Stimulated activated CD8-positive, alpha-beta memory T cell treated with anti-CD3 and anti-CD28 coated beads, Interleukin-12 subunit alpha, Interleukin-12 subunit beta, amount 100 ng/mL, for 24 hours (primary cell): ENCODE data around the gene IQCM.

Experiments
- DNase-seq: peaks from one replicate; pipeline ENCODE4 v3.0.0-alpha.2; 2020; ENCODE audit errors: extremely low read depth

The IQCM gene, protein sequence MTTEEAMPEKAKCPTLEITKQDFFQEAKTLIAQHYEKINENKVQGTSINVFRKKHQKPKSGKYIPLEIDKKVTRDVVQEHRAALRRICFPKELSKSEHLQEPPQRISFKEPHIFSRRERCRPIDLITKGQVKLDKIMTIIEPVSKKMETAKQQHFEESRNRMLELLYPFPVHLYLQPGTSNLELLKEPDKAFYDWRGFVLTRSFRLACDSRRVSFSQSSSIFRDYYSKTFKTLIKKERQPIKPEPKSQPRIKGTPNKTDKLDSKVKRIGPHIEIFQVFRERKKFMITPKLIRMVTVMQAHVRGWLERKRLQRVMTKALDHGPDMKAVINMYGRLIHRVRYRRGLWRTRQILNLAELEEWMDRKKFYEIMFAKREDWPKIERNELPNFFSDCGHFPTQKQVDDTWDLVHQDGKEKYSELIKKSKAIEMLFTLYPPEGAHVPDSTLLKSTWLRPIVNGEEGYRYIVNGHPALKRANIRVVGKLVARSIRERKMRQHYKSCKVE

DNA sequence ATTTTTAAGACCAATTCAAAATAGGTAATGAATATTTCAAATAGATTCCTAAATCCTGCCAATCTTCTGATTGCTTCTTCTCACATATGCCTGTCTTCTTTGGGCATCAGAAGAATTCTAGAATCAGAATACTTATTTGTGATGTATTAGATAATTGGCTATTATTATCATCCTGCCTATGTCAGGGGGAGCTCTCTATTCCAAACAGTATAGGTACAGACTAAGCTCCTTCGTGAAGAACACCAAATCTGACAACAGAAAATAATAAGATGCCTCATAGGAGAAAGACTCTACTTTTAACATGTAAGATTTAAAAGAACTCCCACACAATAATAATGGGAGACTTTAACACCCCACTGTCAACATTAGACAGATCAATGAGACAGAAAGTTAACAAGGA is at the start of gene IQCM:
IQCM (minus strand) TSS at position 101 of the 400 bp plus-strand sequence. CDS start 73,152 bp downstream, outside the sequence.
- DNase-seq = no peak

DNA sequence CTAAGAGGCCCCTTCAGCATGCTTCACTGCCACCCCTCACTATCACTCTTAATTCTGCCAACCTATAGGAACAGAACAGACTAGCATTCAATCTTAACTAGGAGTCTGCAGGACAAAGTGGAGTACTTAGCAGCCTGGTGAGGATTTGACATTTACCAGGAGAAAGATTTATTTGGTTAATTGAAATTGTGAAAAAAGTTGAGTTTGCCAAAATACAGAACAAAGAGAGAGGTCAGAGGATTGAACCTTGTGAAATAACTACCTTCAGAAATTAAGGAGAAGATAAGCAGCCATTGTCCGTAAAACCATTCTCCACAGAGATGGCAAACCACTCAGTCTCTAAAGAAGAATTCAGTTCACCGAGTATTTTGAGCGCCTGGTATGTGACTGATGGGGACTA is 41.8 kb upstream of the IQCM start:
- no peak for DNase-seq

DNA sequence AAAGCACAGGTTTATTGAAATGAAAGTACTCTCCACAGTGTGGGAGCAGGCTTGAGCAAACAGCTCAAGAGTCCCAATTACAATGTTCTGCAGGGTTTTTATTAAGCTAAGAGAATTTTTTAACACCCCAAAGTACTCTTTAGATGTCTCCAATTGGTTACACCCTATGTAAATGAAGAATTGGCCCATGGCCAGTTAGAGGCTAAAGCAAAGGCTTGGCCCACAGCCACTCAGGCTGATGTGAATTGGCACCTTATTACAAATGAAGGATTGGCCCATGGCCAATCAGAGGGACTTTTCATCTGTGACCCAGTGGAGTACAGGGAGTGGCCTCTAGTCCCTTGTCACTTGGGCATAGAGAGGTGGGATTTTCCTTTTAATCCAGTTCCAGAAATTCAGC is 30.1 kb upstream of the IQCM start:
- DNase-seq = no peak

DNA sequence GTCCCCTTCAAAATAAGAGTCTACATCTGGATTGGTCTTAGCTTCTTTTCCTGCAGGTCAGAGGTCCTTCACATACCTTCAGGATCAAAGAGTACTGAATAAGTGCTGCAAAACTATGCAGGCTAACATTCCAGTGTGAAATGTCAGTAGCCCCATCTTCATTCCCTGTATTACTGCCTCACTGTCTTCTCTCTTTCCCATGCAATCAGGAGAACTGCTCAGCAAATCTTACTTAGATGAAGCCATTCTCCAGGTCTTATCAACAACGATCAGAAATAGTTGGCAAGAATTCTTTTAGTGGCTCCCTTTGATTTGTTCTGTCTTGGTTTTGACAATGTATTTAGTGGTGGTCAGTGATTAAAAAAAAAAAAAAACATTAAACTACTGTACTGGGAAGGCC is 26.0 kb upstream of the IQCM start:
- DNase-seq = no peak

DNA sequence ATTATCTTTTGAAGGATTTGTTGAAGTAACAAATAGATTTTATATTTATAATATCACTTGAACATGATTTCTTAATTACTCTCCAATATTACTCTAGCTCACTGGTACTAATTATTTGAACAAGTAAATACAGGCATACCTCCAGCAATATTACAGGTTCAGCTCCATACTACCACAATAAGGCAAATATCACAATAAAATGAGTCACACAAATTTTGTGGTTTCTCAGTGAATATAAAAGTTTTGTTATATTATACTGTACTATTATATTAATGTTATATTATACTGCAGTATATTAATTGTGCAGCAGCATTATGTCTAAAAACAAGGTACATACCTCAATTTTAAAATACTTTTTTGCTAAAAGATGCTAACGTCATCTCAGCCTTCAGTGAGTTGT is 22.4 kb upstream of the IQCM start:
- DNase-seq = no peak

DNA sequence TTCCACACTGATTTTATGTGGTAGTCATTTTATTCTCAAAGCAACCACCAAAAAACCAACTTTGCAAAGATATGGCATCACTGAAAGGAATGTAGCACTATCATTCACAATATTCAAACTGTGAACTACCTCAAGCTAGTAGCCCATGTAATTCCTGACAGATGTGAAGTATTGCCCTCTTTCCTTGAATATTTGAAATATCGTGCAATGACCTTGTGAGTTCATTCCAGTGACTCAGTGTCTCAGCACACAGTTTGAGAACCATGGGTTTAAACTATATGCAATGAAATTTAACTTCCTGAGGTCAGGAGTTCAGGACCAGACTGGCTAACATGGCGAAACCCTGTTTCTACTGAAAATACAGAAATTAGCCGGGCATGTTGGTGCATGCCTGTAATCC is 20.9 kb upstream of the IQCM start:
- DNase-seq = no peak

DNA sequence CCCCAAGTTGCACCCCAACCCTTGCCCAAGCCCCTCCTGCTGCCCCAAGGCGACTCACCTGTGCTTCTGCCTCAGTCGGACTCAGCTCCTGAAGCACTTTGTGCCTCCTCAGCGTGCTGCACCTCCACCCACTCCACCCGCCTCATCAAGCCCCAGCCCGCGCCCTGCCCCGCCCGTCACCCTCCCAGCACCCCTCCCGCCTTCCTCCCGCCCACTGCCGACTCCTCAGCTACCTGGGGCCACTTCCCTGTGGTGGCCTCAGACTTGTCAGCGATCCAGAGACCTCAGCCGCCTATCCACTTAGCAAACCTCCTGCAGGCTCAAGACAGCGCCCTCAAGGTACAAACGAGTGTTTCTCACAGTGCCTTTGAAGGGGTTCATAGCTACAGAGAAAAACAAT is 19.6 kb upstream of the IQCM start:
- no peak for DNase-seq

DNA sequence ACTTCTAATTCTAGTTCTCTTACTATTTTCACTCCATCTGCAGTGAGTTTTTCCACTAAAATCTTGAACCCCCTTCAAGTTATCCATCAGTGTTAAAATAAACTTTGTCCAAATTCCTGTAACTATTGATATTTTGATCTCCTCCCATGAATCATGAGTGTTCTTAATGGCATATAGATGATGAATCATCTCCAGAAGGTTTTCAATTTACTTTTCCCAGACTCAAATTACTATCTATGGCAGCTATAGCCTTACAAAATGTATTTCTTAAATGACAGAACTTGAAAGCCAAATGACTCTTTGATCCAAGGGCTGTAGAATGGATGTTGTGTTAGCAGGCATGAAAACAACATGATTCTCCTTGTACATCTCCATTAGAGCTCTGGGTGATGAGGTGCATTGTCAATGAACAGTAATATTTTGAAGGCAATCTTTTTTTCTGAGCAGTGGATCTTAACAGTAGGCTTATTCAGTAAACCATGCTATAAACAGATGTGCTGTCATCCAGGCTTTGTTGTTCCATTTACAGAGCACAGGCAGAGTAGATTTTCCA is 16.1 kb upstream of the IQCM start:
- DNase-seq = no peak

DNA sequence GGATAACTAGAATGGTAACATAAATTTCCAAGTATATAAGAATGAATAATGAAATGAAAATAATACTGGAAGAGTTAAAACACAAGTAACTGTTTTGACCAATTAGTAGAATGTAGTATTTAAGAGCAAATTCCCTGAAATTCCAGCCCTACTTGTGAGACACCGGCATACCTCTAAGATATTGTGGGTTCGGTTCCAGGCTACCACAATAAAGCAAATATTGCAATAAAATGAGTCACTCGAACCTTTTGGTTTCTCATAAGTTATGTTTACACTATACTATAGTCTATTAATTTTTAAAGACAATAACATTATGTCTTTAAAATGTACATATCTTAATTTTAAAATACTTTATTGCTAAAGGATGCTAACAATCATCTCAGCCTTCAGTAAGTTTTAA is 15.2 kb upstream of the IQCM start:
- no peak for DNase-seq

DNA sequence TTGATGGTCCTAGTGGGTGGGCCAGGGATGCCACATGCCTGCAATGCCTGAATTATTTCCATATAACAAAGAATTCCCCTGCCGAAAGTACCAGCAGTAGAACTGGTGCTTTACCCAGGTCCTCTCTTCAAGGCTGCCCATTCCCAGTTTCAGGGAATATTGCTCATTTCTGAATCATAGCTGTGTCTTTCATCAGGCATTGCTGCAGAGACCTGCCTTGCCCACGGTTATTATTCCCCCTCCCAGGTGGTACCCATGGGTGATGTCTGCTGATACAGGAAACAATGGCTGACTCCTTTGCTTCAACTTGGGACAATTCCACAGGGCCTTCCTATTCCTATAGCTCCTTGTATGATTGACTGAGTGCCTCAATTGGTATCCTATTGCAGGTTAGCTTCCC is 9.7 kb upstream of the IQCM start:
- no peak for DNase-seq

DNA sequence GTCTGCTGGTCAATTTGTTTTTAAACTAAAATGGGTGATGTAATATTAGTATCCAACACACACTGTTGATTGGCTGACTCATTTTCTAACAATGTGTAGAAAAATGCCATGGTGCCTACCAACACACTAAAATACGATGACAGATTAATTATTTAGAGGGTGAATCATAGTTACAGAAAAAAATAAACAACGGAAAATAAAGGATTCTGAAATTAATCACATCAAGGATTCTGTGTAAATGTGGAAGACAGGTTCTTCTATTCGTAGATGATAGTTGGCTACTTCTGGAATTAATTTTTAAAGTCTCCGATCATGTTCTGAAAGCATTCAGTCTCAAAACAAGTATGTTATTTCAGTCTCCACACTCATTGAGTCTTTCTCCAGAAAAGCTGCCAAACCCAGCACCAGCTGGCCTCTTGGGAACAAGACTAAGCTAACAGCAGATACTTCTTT is 8.2 kb upstream of the IQCM start:
- DNase-seq = no peak

DNA sequence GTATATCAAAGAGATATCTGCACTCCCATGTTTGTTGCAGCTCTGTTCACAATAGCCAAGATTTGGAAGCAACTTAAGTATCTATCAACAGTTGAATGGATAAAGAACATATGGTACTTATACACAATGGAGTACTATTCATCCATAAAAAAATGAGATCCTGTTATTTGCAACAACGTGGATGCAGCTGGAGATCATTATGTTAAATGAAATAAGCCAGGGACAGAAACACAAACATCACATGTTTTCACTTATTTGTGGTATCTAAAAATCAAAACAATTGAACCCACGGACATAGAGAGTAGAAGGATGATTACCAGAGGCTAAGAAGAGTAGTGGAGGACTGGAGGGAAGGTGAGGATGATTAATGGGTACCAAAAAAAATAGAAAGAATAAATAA is 14.2 kb downstream of the IQCM start:
- DNase-seq = no peak

DNA sequence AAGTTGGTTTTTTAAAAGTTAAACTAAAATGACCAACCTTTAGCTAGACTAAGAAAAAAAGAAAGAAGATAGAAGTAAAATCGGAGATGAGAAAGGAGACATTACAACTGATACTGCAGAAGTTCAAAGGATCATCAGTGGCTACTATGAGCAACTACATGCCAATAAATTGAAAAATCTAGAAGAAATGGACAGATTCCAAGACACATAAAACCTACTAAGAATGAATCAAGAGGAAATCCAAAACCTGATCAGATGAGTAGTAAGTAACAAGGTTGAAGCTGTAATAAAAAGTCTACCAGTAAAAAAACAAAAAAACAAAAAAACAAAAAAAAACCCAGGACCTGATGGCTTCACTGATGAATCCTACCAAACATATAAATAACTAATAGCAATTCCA is 16.1 kb downstream of the IQCM start:
- DNase-seq = no peak

DNA sequence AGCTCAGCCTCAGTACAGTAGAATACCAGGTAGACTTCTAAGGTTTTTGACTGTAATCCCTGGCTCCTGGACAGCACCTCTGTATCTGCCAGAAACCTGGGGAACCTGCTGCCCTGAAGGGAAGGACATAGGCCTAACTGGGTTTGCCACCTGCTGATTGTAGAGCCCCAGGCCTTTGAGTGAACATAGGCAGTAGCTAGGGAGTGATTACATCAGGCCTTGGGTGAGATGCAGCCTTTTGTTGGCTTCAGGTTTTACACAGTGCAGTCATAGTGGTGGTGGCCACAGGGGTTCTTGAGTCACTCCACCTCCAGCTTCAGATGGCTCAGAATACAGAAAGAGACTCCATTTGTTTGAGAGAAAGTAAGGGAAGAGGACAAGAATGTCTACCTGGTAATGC is 19.3 kb downstream of the IQCM start:
- no peak for DNase-seq

DNA sequence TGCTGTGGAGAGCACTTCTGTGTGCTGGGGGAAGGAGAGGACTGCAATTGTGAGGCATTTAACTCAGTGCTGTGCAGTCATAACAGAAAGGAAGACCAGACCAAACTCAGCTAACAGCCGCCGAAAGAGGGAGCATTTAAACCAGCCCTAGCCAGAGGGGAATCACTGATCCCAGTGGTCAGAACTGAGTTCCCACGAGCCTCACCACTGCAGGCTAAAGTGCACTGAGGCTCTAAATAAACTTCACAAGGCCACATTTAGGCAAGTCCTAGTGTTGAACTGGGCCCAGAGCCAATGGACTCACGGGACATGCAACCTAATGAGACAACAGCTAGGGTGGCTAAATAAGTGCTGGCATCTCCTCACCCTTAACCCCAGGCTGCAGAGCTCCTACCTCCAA is 20.4 kb downstream of the IQCM start:
- DNase-seq = no peak

DNA sequence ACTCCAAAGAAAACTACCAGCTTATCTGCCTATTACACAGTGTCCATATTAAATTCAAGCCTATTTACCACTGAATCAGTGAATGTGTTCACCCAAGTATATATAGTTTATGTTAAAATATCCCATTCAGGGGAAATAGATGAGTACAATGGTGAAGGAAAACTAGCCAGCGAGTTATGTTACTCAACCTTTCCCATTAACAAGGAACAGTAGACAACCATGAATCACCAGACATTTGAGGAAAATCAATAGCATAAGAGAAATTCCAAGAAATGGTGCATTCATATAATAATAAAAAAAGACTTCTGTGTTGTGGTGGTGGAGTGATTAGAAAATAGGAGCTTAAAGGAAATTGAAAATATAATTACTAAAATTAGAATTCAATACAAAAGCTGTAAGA is 21.3 kb downstream of the IQCM start:
- DNase-seq = no peak

DNA sequence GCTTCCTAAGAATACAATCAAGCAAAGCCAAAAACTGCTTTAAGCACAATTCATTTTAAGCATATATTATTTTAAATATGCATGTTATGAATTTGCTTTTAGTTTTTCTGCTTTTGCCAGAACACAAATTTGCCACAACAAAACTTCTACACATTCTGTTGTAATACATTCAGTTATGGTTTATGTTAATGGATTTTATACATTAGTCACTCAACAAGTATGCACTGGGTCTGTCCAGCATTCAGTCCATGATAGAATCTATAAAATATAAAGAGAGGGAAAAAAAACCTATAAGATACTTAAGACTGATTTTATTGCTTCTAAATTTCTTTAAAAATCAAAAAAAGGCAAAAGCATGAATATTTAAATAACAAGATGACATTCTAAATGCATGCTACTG is 22.2 kb downstream of the IQCM start:
- no peak for DNase-seq

DNA sequence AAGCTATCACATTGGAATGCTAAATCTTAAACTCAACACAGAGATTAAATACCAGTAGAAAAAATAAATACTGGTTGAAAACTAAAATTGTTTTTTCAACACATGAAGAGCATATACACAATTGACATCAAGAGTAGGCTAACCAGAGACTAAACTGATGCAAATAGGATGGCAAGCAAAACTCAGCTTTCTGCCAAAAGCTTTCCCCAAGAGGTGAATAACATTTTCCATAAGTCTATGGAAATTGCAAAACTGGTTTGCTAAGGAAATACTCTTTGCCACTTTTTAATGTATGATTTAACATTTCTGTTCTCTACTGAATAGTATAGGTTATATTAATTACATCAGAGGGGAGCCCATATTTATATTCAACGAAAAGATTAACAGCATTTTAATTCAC is 23.8 kb downstream of the IQCM start:
- no peak for DNase-seq

DNA sequence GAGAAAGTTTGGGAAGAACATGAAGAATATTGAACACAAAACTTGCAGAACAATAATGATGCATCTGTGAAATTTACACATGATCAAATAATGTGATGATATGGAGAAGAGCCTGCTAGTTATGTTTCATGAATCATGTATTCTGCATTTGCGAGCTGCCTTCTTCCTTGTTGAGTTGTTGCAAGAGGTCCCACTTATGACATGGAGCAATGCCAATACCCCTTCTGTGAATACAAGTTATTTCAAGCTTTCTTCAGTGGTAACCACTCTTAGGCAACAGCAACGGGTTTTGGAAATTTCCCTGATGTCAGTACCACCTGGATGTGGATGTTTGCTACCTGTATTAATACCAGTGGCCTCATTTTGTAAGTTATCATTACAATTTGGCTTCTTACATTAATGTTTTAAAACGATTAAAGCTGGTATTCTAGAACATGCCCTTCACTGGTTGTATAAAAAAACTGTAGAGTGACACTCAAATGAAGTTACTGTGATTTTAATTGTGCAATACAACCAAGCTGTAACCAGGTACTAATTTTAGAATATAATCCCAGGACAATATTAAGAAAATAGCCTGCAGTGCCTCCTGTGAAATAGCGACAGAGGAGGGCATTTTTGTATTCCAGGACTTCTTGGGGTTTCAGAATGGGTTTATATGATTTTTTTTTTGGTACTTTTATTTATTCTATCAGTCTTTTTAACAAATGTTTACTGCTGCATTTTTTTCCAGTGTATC is 25.3 kb downstream of the IQCM start:
- DNase-seq = no peak

DNA sequence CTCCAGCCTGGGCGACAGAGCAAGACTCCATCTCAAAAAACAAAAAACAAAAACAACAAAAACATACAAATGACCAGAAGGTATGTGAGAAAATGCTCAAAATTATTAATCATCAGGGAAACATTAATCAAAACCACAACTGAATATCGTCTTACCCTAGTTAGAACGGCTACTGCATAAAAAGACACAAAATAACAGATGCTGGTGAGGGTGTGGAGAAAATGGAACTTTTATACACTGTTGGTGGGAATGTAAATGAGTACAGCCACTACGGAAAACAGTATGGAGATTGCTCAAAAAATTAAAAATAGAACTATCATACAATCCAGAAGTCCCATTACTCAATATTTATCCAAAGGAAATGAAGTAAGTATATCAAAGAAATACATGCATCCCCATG is 27.3 kb downstream of the IQCM start:
- DNase-seq = no peak

DNA sequence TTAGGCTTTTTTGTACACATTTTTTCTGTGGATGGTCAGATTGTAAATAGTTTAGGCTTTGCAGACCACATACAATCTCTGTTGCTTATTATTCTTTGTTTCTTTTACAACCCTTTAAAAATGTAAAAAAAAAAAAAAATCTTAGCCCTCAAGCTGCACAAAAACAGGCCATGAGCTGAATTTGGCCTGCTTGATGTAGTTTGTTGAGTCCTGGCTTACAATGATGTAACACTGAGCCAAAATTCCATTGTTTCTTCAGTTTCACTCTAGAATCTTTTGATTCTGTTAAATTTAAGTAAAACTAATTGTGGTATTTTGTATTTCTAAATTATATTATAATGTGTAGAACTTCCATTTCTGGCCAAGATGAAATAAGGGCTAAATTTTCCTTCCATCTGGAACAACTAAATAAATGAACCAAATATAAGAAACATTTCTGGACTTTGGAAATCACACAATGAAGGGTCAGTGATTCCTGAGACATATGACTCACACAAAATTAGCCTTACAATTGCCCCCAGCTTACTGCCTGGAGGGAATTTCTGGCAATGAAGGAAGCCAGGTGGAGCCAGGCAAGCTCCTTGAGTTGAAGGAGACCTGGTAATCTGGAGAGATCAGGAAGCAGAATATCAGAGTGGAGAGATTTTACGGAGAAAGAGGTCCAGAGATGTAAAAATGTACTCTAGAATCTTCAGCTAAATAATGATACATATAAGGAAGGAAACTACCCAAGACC is 29.8 kb downstream of the IQCM start:
- DNase-seq = no peak

DNA sequence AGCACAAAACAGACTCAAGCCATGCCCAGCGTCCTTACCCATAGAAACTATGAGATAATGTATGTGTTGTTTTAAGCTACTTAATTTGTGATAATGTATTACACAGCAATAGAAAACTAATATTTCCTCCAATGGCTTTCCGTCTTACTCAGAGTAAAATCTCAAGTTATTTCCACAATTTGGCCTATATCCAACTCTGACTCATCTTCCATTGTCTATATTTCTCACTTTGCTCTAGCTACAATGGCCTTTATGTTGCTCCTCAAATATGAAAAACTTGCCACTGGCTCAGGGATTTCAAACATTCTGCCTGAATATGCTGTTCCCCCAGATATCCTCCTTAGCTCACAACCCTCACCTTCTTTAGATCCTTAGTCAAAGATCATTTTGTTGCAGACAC is 31.6 kb downstream of the IQCM start:
- no peak for DNase-seq
